HG02642 (cell line): ENCODE data around the gene FAM81A.
"Not testable (repeated sequence)": the region's sequence is repeated elsewhere in the genome, so short reads cannot be mapped to it uniquely, and the experiment has no call there.

Experiments used
- ATAC-seq: cut with Tn5 transposase; IDR thresholded peaks from one replicate; pipeline ENCODE4 v1.9.1; 2021; ENCODE audit warnings: mild to moderate bottlenecking; ENCODE audit not compliant: unreplicated experiment, poor library complexity

Gene FAM81A

GRCh38 chr15:59473226-59473625, 35.2 kb downstream of the FAM81A start:
- ATAC-seq = no peak

- not testable (repeated sequence) for ATAC-seq
These were observed 37.2 kb downstream of the FAM81A start for GRCh38 chr15:59475161-59475560.

DNA sequence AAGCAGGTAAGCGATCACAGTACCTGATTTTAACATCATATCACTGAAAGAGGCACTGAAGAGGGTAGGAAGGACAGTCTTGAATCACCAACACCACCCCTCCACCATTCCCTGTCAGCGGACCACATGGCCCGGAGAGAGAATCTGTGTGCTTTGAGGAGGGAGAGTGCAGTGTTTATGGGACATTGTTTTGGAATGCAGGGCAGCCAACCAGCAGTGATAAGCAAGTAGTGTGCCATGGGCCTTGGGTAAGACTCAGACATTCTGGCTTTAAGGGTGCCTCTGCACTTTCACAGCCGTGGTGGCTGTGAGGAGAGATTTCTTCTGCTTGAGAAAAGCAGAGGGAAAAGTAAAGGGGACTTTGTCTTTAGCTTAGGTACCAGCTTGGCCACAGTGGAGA, 46.4 kb downstream of the FAM81A start:
- no peak for ATAC-seq

- no peak for ATAC-seq
These were observed 47.0 kb downstream of the FAM81A start for GRCh38 chr15:59485036-59485435.

- not testable (repeated sequence) for ATAC-seq
These were observed 51.5 kb downstream of the FAM81A start for GRCh38 chr15:59489485-59489884.

- no peak for ATAC-seq
These were observed 53.1 kb downstream of the FAM81A start for GRCh38 chr15:59491062-59491461.

- ATAC-seq = no peak
These were observed 54.7 kb downstream of the FAM81A start for GRCh38 chr15:59492389-59493377.

- no peak for ATAC-seq
These were observed 63.6 kb downstream of the FAM81A start for GRCh38 chr15:59501597-59501996.

GRCh38 chr15:59515190-59515589, 77.2 kb downstream of the FAM81A start:
- ATAC-seq = no peak

DNA sequence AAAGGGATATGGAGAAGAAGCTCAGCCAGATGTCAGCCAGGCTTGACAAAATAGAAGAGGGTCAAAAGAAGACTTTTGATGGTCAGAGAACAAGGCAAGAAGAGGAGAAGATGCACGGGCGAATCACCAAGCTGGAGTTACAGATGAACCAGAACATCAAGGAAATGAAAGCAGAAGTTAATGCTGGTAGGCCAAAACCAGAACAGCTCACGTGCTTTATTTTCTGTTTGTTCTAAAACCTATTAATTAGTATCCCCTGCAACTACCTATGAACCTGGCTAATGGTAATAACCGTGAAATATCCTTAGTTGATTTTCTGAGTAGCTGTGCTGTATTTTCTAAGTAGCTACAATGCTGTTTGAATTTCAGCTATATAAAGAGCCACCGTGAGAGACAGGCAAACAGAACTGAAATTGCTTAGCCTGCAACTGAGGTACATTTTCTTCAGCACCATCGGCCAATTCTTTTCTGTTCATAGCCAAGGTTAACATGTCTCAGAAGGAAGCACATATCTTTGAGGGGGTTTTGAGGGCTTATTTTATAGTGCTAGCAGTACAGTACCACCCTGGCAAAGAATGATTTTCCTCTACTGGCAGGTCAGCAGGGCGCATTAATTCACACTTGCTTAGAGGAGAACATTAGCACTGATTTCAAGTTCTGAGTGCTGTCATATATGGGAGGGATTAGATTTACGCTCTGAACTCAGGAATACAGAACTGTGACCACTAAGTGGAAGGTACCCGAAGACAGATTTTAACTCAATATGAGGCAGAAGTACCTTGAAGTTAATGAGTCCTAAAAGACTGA, 78.9 kb downstream of the FAM81A start:
- peak; percentile 59 for ATAC-seq

GRCh38 chr15:59519329-59519728, 81.3 kb downstream of the FAM81A start:
- no peak for ATAC-seq

DNA sequence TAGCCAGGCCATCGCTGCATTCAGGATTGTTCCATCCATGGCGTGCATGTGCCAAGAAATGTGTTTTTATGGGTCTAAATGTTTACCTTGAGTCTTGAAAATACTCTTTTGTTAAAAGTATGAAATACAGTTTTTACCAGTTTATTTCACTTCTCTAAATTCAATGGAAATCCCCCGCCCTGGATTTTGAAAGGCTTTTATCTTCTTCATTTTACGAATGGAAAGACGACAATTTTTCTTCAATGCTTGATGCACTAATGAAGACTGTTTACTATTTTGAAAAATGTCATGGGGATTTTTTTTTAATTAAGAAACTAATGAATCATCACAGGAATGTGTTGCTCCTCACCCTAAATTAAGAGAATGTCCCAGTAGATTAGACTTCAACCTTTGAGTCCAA, 83.5 kb downstream of the FAM81A start:
- no peak for ATAC-seq

DNA sequence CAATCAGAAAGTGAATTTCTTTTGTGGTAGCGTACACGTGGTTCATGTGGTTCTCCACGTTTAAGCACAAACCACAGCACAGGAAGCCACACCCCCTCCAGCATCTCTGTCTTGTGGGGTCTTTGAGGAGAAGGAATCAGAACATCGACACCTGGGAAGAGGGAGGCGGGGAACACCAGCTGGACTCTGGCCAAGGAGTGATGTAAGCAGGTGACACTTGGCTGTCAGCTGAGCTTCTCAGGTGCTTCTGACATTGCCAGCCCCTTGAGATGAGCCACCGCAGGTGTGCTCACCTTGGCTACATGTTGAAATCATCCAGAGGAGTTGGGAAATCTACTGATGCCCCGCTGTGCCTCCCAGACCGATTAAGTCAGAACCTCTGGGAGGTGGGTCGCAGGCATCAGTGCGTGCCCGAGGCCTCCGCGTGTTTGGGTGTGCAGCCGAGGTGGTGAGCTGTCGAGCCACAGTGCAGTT, 85.0 kb downstream of the FAM81A start:
- ATAC-seq = no peak

- ATAC-seq = no peak
These were observed 85.7 kb downstream of the FAM81A start for GRCh38 chr15:59523702-59524101.

- no peak for ATAC-seq
These were observed 86.3 kb downstream of the FAM81A start for GRCh38 chr15:59524331-59524731.

GRCh38 chr15:59526466-59526865, 88.5 kb downstream of the FAM81A start:
- ATAC-seq = not testable (repeated sequence)

DNA sequence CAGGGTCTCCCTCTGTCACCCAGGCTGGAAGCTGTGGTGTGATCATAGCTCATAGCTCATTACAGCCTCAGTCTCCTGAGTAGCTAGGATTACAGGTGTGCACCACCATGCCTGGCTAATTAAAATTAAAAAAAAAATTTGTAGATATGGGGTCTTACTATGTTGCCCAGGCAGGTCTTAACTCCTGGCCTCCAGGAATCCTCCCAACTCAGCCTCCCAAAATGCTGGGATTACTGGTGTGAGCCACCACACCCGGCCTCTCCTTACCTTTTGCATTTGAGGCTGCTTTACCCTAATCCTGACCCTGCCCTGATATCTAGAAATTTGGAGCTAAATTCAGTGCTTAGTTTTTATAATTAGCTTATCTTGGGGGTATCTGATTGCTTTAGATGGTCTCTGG, 90.4 kb downstream of the FAM81A start:
- no peak for ATAC-seq

GRCh38 chr15:59528961-59529402, 91.0 kb downstream of the FAM81A start:
- peak; percentile 69 for ATAC-seq

DNA sequence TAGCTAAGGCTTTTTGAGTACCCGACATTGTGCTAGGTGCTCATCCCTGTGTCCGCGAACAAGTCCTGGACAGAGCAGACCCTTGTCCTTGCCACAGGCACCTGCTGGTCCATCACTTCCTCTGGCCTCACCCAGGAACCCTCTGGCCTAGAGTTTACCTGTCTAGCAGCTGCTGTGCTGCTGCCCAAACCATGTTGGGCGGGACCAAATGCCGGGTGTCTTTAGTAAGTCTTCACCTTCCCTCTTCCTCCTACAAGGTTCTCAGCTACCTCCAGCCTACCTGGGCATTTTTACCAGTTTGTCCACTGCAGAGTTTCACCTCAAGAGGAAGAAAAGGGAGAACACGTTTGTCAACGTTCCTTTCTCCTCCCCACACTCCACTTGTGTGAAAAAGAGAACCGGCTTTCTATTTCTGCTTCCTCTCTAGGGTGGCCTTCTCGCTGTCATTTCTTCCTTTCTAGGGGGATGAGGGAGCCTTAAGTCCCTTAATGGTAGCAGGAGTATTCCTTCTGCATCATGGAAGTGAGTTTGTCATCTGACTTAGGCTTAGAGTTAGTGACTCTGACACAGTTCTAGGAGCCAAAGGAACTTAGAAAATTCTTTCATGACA, 93.2 kb downstream of the FAM81A start:
- ATAC-seq = no peak

- ATAC-seq = no peak
These were observed 94.9 kb downstream of the FAM81A start for GRCh38 chr15:59532770-59533379.
